GM23338 (cell line): ENCODE measurements around the gene CGB3. TPM values are rescaled to one million over a fixed set of nuclear protein-coding genes. Genes with fewer than 3 reads are reported as not detected.
A peak's percentile ranks its signal among the peaks of the same experiment; 100 is the strongest.
"Not testable (repeated sequence)": the region's sequence is repeated elsewhere in the genome, so short reads cannot be mapped to it uniquely, and the experiment has no call there.

ENCODE experiments used
- ATAC-seq: fragments of 200-7000 bp; cut with Tn5 transposase; 3 replicates; pipeline ENCODE4 v1.9.1; 2020
- DNase-seq: peaks from one replicate; pipeline ENCODE4 v3.0.0-alpha.2; 2015; ENCODE audit warnings: low spot score
- H2AFZ ChIP-seq: fragments of 200-600 bp; sonication (generic); 2 replicates; pipeline ENCODE4 v1.8.0; 2016; ENCODE audit warnings: antibody characterized with exemption, mild to moderate bottlenecking, moderate library complexity
- H3F3A ChIP-seq: fragments of 200-600 bp; sonication (generic); replicated peaks from 2 replicates; pipeline ENCODE4 v1.8.0; 2017; ENCODE audit warnings: antibody characterized with exemption, mixed run types, low read depth
- H3K27ac ChIP-seq: fragments of 200-600 bp; sonication (generic); 2 replicates; pipeline ENCODE4 v1.6.1; 2016; ENCODE audit warnings: low read depth
- H3K27me3 ChIP-seq: fragments of 200-600 bp; sonication (generic); 2 replicates; pipeline ENCODE4 v1.8.0; 2016; ENCODE audit warnings: mild to moderate bottlenecking, mixed run types, moderate library complexity; ENCODE audit not compliant: insufficient read depth
- H3K36me3 ChIP-seq: fragments of 200-600 bp; sonication (generic); 2 replicates; pipeline ENCODE4 v1.8.0; 2016; ENCODE audit warnings: mild to moderate bottlenecking; ENCODE audit not compliant: insufficient read depth
- H3K4me1 ChIP-seq: fragments of 200-600 bp; sonication (generic); 2 replicates; pipeline ENCODE4 v1.8.0; 2016; ENCODE audit warnings: mild to moderate bottlenecking, moderate library complexity; ENCODE audit not compliant: insufficient read depth
- H3K4me2 ChIP-seq: fragments of 200-600 bp; sonication (generic); 2 replicates; pipeline ENCODE4 v1.7.1; 2017; ENCODE audit warnings: mixed run types
- H3K4me3 ChIP-seq: fragments of 200-600 bp; sonication (generic); 2 replicates; pipeline ENCODE4 v1.6.1; 2016; ENCODE audit warnings: mixed run types
- H3K79me2 ChIP-seq: fragments of 200-600 bp; sonication (generic); replicated peaks from 2 replicates; pipeline ENCODE4 v1.8.0; 2017; ENCODE audit warnings: mild to moderate bottlenecking; ENCODE audit not compliant: insufficient read depth
- H3K9me2 ChIP-seq: fragments of 200-600 bp; sonication (generic); 2 replicates; pipeline ENCODE4 v1.8.0; 2017; ENCODE audit not compliant: insufficient read depth
- H4K20me1 ChIP-seq: fragments of 200-600 bp; sonication (generic); replicated peaks from 2 replicates; pipeline ENCODE4 v1.8.0; 2017; ENCODE audit warnings: mild to moderate bottlenecking; ENCODE audit not compliant: insufficient read depth
- H3K27ac Mint-ChIP-seq: 2 replicates; pipeline ENCODE4 v1.8.0; 2020; ENCODE audit warnings: inconsistent platforms, mild to moderate bottlenecking, moderate library complexity, mixed read lengths
- H3K27me3 Mint-ChIP-seq: 3 replicates; pipeline ENCODE4 v1.8.0; 2022; ENCODE audit warnings: low read depth, mild to moderate bottlenecking, moderate library complexity, mixed read lengths, inconsistent platforms; ENCODE audit not compliant: insufficient read depth, poor library complexity
- H3K36me3 Mint-ChIP-seq: 3 replicates; pipeline ENCODE4 v1.8.0; 2021; ENCODE audit warnings: low read depth, mild to moderate bottlenecking, inconsistent platforms, moderate library complexity, mixed read lengths
- H3K4me1 Mint-ChIP-seq: 3 replicates; pipeline ENCODE4 v1.8.0; 2020; ENCODE audit warnings: mild to moderate bottlenecking, inconsistent platforms, mixed read lengths
- H3K4me3 Mint-ChIP-seq: 3 replicates; pipeline ENCODE4 v1.8.0; 2021; ENCODE audit warnings: moderate library complexity, mild to moderate bottlenecking, inconsistent platforms, mixed read lengths
- H3K9me3 Mint-ChIP-seq: 3 replicates; pipeline ENCODE4 v1.8.0; 2020; ENCODE audit warnings: moderate library complexity, mild to moderate bottlenecking, inconsistent platforms, mixed read lengths
- CREB1 ChIP-seq: fragments of 250-450 bp; sonication (Bioruptor Pico); IDR thresholded peaks from 2 replicates; pipeline ENCODE4 v1.5.0; 2020; ENCODE audit warnings: low read depth, mild to moderate bottlenecking, moderate library complexity
- ETS1 ChIP-seq: IDR thresholded peaks from 2 replicates; pipeline ENCODE4 v1.6.1; 2016; ENCODE audit warnings: antibody characterized with exemption
- EZH2 ChIP-seq: fragments of 200-600 bp; sonication (generic); IDR thresholded peaks from one replicate; pipeline ENCODE4 v1.8.0; 2017; ENCODE audit warnings: antibody characterized with exemption, mild to moderate bottlenecking, low read depth; ENCODE audit not compliant: unreplicated experiment
- EZH2phosphoT487 ChIP-seq: fragments of 200-600 bp; sonication (generic); IDR thresholded peaks from one replicate; pipeline ENCODE4 v1.8.1; 2018; ENCODE audit warnings: antibody characterized with exemption; ENCODE audit not compliant: unreplicated experiment
- JUNB ChIP-seq: IDR thresholded peaks from one replicate; pipeline ENCODE4 v1.6.1; 2016; ENCODE audit warnings: antibody characterized with exemption; ENCODE audit not compliant: unreplicated experiment
- NANOG ChIP-seq: IDR thresholded peaks from 2 replicates; pipeline ENCODE4 v1.6.1; 2016; ENCODE audit warnings: antibody characterized with exemption, borderline replicate concordance
- POLR2AphosphoS5 ChIP-seq: IDR thresholded peaks from 2 replicates; pipeline ENCODE4 v1.6.1; 2016; ENCODE audit warnings: antibody characterized with exemption, low read depth
- STAT1 ChIP-seq: IDR thresholded peaks from one replicate; pipeline ENCODE4 v1.6.1; 2016; ENCODE audit warnings: antibody characterized with exemption; ENCODE audit not compliant: unreplicated experiment
- ZNF114 ChIP-seq: fragments of 250-450 bp; sonication (Bioruptor Pico); IDR thresholded peaks from 2 replicates; pipeline ENCODE4 v1.5.0; 2020; ENCODE audit warnings: mild to moderate bottlenecking, moderate library complexity
- ZNF331 ChIP-seq: fragments of 250-450 bp; sonication (Bioruptor Pico); IDR thresholded peaks from 2 replicates; pipeline ENCODE4 v1.5.0; 2020; ENCODE audit warnings: low read depth, mild to moderate bottlenecking, moderate library complexity
- long read RNA-seq: library from polyadenylated mRNA; unstranded; transcript quantifications from one replicate; pipeline ENCODE4 v2.0.0, GENCODE V29; 2020; ENCODE audit not compliant: unreplicated experiment
- polyA plus RNA-seq: library from polyadenylated mRNA; unstranded; fragments of >200 nt; fragmentation: Nextera tagmentation; extraction: Ambion mirVana; gene quantifications from 2 replicates; pipeline ENCODE4 v1.2.1, GENCODE V29; 2016
- total RNA-seq: library from RNA; depleted of rRNA; stranded (reverse); fragments of >200 nt; shearing (Covaris generic); gene quantifications from 2 replicates; pipeline ENCODE4 v1.2.3, GENCODE V29; 2014; rRNA removed
- TF ChIP-seq, protein P1 (sequence below): IDR thresholded peaks from one replicate; pipeline ENCODE4 v1.6.1; 2018; ENCODE audit warnings: antibody characterized with exemption; ENCODE audit not compliant: unreplicated experiment

Gene CGB3
- total RNA-seq (not detected in 2 replicates), polyA plus RNA-seq (not detected in 2 replicates)
- long read RNA-seq, result 0 reads

DNA sequence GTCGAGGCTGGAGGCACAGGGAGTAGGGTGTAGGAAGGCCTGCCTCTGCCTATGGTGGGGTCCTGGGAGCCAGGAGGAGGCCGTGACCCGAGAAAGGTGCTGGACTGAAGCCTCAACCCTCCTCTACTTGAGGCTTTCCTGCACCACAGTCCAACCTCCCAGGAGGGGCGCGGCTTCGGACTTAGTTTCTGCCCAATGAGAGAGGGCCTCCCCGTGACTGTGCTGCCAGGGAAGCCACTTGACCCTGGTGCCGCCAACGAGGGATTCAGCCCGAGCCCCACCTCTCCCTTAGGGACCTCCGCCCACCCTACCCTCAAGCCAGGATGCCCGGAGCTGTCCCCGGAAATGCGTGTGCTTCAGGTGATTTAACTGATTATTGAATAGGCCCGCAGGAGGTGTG is at the start of gene CGB3:
Gene CGB3, minus strand, starts transcription at position 101 of the 400 bp plus-strand sequence. CDS start 362 bp downstream, outside the sequence.
- not testable (repeated sequence) for H3K36me3 Mint-ChIP-seq, H3K4me2 ChIP-seq, DNase-seq, H3K27ac ChIP-seq, H3F3A ChIP-seq, H3K9me2 ChIP-seq, H3K4me3 Mint-ChIP-seq, H3K36me3 ChIP-seq, H3K9me3 Mint-ChIP-seq, H3K79me2 ChIP-seq, H4K20me1 ChIP-seq, H3K27ac Mint-ChIP-seq, ATAC-seq, H3K4me3 ChIP-seq, H2AFZ ChIP-seq
- peaks cover 23% of the 10 kb centered on the region for H3K27me3 ChIP-seq
- Mint-ChIP-seq H3K4me1 (peaks cover 14% of the 10 kb centered on the region), H3K27me3 (peaks cover 11% of the 10 kb centered on the region)
- H3K4me1 ChIP-seq, result peaks cover 16% of the 10 kb centered on the region; the same call in 1 of the 2 replicates

DNA sequence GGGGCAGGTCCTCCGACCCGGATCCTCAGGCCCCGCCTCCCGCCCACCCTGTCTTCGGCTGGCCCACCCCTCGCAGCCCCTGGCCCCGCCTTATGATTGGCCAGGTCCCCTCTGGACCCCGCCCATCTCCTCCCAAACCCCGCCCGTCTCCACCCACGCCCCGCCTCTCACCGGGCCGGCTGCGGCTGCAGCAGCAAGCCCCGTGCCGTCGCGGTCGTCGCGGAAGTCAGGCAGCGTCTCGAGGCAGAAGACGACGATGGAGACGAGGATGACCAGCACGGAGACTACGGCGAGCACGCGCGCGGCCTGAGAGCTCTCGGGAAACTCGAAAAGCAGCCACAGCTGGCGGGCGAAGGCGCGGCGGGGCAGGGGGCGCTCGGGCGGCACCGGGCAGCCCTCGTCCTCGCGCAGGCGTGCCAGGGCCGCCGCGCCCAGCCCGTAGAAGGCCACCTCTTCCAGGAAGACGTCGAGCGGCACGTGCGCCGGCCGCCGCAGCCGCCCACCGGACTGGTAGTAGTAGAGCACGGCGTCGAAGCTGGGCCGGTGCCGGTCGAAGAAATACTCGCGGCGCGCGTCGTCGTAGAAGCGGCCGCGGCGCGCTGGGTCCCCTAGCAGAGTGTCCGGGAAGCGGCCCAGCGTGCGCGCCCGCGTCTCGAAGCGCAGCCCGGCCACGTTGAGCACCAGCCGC is 47.9 kb upstream of the CGB3 start:
- TF ChIP-seq EZH2phosphoT487 (no peak), POLR2AphosphoS5 (peak; percentile 65)
- peaks cover 69% of the 10 kb centered on the region for H3K27me3 Mint-ChIP-seq

GRCh38 chr19:49070416-49070815 is 46.3 kb upstream of the CGB3 start:
- H3K9me3 Mint-ChIP-seq, result peaks cover 29% of the 10 kb centered on the region
- peaks cover 10% of the 10 kb centered on the region for H3K36me3 Mint-ChIP-seq
- no peak for DNase-seq
- H3K4me3 Mint-ChIP-seq, result peak overlapping the region; percentile 21; the same call in 1 of the 3 replicates
- H3K4me1 Mint-ChIP-seq, result peaks cover 34% of the 10 kb centered on the region
- ATAC-seq, result no peak
- H3K27me3 ChIP-seq, result peaks cover 88% of the 10 kb centered on the region
- H3K27ac Mint-ChIP-seq, result no peak overlapping the region
- H3F3A ChIP-seq, result no peaks in the 10 kb centered on the region
- no peak overlapping the region for H3K4me3 ChIP-seq
- H3K9me2 ChIP-seq, result 0 out of 2 replicates have a peak, but pooled peaks cover 6% of the 10 kb centered on the region
- no peaks in the 10 kb centered on the region for H3K79me2 ChIP-seq
- H3K4me1 ChIP-seq, result peaks cover 21% of the 10 kb centered on the region
- peaks cover 75% of the 10 kb centered on the region for H3K27me3 Mint-ChIP-seq
- no peaks in the 10 kb centered on the region for H3K36me3 ChIP-seq
- H3K4me2 ChIP-seq, result no peak overlapping the region
- H3K27ac ChIP-seq, result no peak overlapping the region
- H4K20me1 ChIP-seq, result no peaks in the 10 kb centered on the region; the same call in 1 of the 2 replicates
- H2AFZ ChIP-seq, result no peak overlapping the region
- TF ChIP-seq ETS1 (no peak), ZNF114 (CRISPR knock-in tag) (no peak), JUNB (no peak), ZNF331 (CRISPR knock-in tag) (no peak), NANOG (no peak), CREB1 (CRISPR knock-in tag) (no peak), EZH2 (no peak), STAT1 (no peak), EZH2phosphoT487 (no peak), POLR2AphosphoS5 (no peak)
- TF ChIP-seq, protein P1, sequence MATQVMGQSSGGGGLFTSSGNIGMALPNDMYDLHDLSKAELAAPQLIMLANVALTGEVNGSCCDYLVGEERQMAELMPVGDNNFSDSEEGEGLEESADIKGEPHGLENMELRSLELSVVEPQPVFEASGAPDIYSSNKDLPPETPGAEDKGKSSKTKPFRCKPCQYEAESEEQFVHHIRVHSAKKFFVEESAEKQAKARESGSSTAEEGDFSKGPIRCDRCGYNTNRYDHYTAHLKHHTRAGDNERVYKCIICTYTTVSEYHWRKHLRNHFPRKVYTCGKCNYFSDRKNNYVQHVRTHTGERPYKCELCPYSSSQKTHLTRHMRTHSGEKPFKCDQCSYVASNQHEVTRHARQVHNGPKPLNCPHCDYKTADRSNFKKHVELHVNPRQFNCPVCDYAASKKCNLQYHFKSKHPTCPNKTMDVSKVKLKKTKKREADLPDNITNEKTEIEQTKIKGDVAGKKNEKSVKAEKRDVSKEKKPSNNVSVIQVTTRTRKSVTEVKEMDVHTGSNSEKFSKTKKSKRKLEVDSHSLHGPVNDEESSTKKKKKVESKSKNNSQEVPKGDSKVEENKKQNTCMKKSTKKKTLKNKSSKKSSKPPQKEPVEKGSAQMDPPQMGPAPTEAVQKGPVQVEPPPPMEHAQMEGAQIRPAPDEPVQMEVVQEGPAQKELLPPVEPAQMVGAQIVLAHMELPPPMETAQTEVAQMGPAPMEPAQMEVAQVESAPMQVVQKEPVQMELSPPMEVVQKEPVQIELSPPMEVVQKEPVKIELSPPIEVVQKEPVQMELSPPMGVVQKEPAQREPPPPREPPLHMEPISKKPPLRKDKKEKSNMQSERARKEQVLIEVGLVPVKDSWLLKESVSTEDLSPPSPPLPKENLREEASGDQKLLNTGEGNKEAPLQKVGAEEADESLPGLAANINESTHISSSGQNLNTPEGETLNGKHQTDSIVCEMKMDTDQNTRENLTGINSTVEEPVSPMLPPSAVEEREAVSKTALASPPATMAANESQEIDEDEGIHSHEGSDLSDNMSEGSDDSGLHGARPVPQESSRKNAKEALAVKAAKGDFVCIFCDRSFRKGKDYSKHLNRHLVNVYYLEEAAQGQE, result no peak

More for the DNA sequence above, 47.9 kb upstream of the CGB3 start:
- Histone ChIP-seq H3K4me1 (peaks cover 9% of the 10 kb centered on the region), H2AFZ (peak overlapping the region; percentile 81; the same call in 1 of the 2 replicates), H3K27ac (no peak overlapping the region), H3K4me2 (peak overlapping the region; percentile 57; the same call in 1 of the 2 replicates), H3K36me3 (no peaks in the 10 kb centered on the region), H3K79me2 (no peaks in the 10 kb centered on the region), H3F3A (no peaks in the 10 kb centered on the region), H3K27me3 (peaks cover 72% of the 10 kb centered on the region), H4K20me1 (no peaks in the 10 kb centered on the region; the same call in 1 of the 2 replicates), H3K9me2 (0 out of 2 replicates have a peak, but pooled peaks cover 6% of the 10 kb centered on the region), H3K4me3 (peak overlapping the region; percentile 38; the same call in 1 of the 2 replicates)
- H3K27ac Mint-ChIP-seq, result no peak overlapping the region
- DNase-seq (peak; percentile 91), ATAC-seq (peak; percentile 78)
- peaks cover 29% of the 10 kb centered on the region for H3K9me3 Mint-ChIP-seq
- H3K4me1 Mint-ChIP-seq, result peaks cover 19% of the 10 kb centered on the region
- peak overlapping the region; percentile 66 for H3K4me3 Mint-ChIP-seq
- peaks cover 10% of the 10 kb centered on the region for H3K36me3 Mint-ChIP-seq
